Pancreas (tissue), 10 donors: ENCODE data around the gene PTPRD. TPM values are rescaled to one million over a fixed set of nuclear protein-coding genes. Genes with fewer than 3 reads are reported as not detected.
A peak's percentile ranks its signal among the peaks of the same experiment; 100 is the strongest.

Experiments
- ATAC-seq, 4 donors: fragments of 200-7000 bp; cut with Tn5 transposase; one replicate each; pipeline versions ENCODE4 v1.8.0 to v1.9.1; 2020; ENCODE audit warnings: mild to moderate bottlenecking in 4 of 4, moderate library complexity in 4 of 4
- DNase-seq, 6 donors: peaks; one replicate each; pipeline ENCODE4 v3.0.0-alpha.2; 2020
- FAIRE-seq: peaks from 2 replicates; lab custom pipeline; 2012; peaks lifted over from hg19 to GRCh38; lab: Jason Lieb, UNC
- H3K27ac ChIP-seq, 4 donors: fragments of 200-600 bp; sonication (generic); 1 replicate in 3 of 4; 2 replicates in 1 of 4; pipeline versions ENCODE4 v1.5.0 to v1.8.0; 2020
- H3K27me3 ChIP-seq, 4 donors: fragments of 200-600 bp; one replicate each; pipeline ENCODE4 v1.8.0; 2021
- H3K36me3 ChIP-seq, 3 donors: fragments of 200-600 bp; sonication (generic) in 1 of 3; one replicate each; pipeline versions ENCODE4 v1.5.0 to v1.8.0; 2020 to 2021
- H3K4me1 ChIP-seq, 3 donors: fragments of 200-600 bp; one replicate each; pipeline ENCODE4 v1.8.0; 2021
- H3K4me3 ChIP-seq, 4 donors: fragments of 200-600 bp; sonication (generic) in 2 of 4; one replicate each; pipeline versions ENCODE4 v1.5.0 to v1.8.0; 2020 to 2021
- H3K9me3 ChIP-seq, 4 donors: fragments of 200-600 bp; one replicate each; pipeline ENCODE4 v1.8.0; 2021
- CTCF ChIP-seq, 4 donors: fragments of 200-600 bp; sonication (generic) in 3 of 4; IDR thresholded peaks; one replicate each; pipeline versions ENCODE4 v1.5.0 to v1.8.0; 2021; ENCODE audit warnings: antibody characterized with exemption in 4 of 4
- WGBS, 2 donors: extraction: QIAGEN DNeasy Blood & Tissue Kit; methylation state at CpG; one replicate each; pipeline ENCODE4 v1.1.7; 2013; 5-methylcytosine and 5-hydroxymethylcytosine counted together
- intact Hi-C, 3 donors: fragments of 100-400 bp; cut with DNase I; formaldehyde crosslinking; loops; one replicate each; pipeline versions ENCODE4 v1.11.1 to v1.14.2; 2022
- polyA plus RNA-seq, 2 donors: library from polyadenylated mRNA; stranded (reverse); fragments of 200-250 nt; gene quantifications; one replicate each; pipeline ENCODE4 v1.2.3, GENCODE V29; 2013
- total RNA-seq, 6 donors: library from RNA; stranded (reverse); fragmentation: NEBNext Ultra II Directional in 4 of 6; extraction: Animal tissue kit (Norgen Biotek cat#: 25700) in 4 of 6; gene quantifications; one replicate each; pipeline versions ENCODE4 v1.2.1 to v1.2.4, GENCODE V29; 2021 to 2023
- donor health status: healthy with polysubstance abuse.
- donor health status: DM: no; HTN: no; CAD: no; lungs with moderate emphysema.
- donor health status: DM: no; HTN: no; CAD: no.
- donor health status: control.
- donor health status: control.
- donor health status: Bipolar disorder and iron deficiency.
- donor health status: DM: yes; HTN: yes; CAD: no.
- donor health status: DM: no; HTN: no; CAD: no.
- donor health status: DM: no; HTN: no; CAD: no.
- donor health status: DM: yes; HTN: yes; CAD: no.

Gene PTPRD
- total and polyA plus RNA-seq, 8 donors = 2.1 to 21.7 (median 5.1) TPM

GRCh38 chr9:8643896-8644295 is 1968.9 kb downstream of the PTPRD start:
- Histone ChIP-seq H3K9me3 (no peaks in the 10 kb centered on the region), H3K27ac (no peak overlapping the region), H3K27me3 (no peaks in the 10 kb centered on the region), H3K4me3 (no peak overlapping the region), H3K4me1 (no peaks in the 10 kb centered on the region), H3K36me3 (no peaks in the 10 kb centered on the region)
- 74 to 82% methylated on average over 5 of the region's 5 CpGs for WGBS, 2 donors
- TF ChIP-seq CTCF (IDR thresholded peaks at IDR 0.05) = no peak
- FAIRE-seq (no peak), ATAC-seq (no peak), DNase-seq (no peak)
- intact Hi-C loops = no loop called here

- intact Hi-C loops = no loop called here
- WGBS, 2 donors = 84 to 86% methylated on average over 6 of the region's 6 CpGs
- TF ChIP-seq CTCF (IDR thresholded peaks at IDR 0.05) = no peak
- Histone ChIP-seq H3K27ac (no peak overlapping the region), H3K4me1 (no peaks in the 10 kb centered on the region), H3K36me3 (no peaks in the 10 kb centered on the region), H3K4me3 (no peak overlapping the region), H3K9me3 (no peaks in the 10 kb centered on the region), H3K27me3 (no peaks in the 10 kb centered on the region)
- ATAC-seq (no peak), FAIRE-seq (no peak), DNase-seq (peak in 1 of 6 donors; percentile 37)
Observed at GRCh38 chr9:8643464-8643863, 1969.3 kb downstream of the PTPRD start.

- H3K4me1 ChIP-seq = no peaks in the 10 kb centered on the region
- H3K4me3 ChIP-seq = no peak overlapping the region
- FAIRE-seq = no peak
- no peaks in the 10 kb centered on the region for H3K9me3 ChIP-seq
- no peak overlapping the region for H3K27ac ChIP-seq
- no peaks in the 10 kb centered on the region for H3K27me3 ChIP-seq
- 67 to 74% methylated on average over 3 of the region's 3 CpGs for WGBS, 2 donors
- DNase-seq = no peak
- intact Hi-C loops = no loop called here
- TF ChIP-seq CTCF (IDR thresholded peaks at IDR 0.05) = no peak
- no peak for ATAC-seq
- H3K36me3 ChIP-seq = no peaks in the 10 kb centered on the region
Observed at GRCh38 chr9:8640761-8641160, 1972.0 kb downstream of the PTPRD start.

- Histone ChIP-seq H3K36me3 (no peaks in the 10 kb centered on the region), H3K9me3 (no peaks in the 10 kb centered on the region), H3K27ac (no peak overlapping the region), H3K27me3 (no peaks in the 10 kb centered on the region), H3K4me1 (no peaks in the 10 kb centered on the region), H3K4me3 (no peak overlapping the region)
- DNase-seq (no peak), ATAC-seq (no peak), FAIRE-seq (no peak)
- TF ChIP-seq CTCF (IDR thresholded peaks at IDR 0.05) = no peak
- intact Hi-C loops = no loop called here
- 52 to 83% methylated on average over 1 of the region's 1 CpG for WGBS, 2 donors
Observed at GRCh38 chr9:8637626-8638025, 1975.2 kb downstream of the PTPRD start.

GRCh38 chr9:8633784-8634183 is 1979.0 kb downstream of the PTPRD start:
- H3K4me1 ChIP-seq = no peaks in the 10 kb centered on the region
- no peaks in the 10 kb centered on the region for H3K27me3 ChIP-seq
- ATAC-seq = no peak
- WGBS, 2 donors = 26 to 48% methylated on average over 3 of the region's 3 CpGs
- no peak overlapping the region for H3K27ac ChIP-seq
- H3K9me3 ChIP-seq = no peaks in the 10 kb centered on the region
- no peak for DNase-seq
- no peak overlapping the region for H3K4me3 ChIP-seq
- H3K36me3 ChIP-seq = no peaks in the 10 kb centered on the region
- FAIRE-seq = no peak
- no peak for TF ChIP-seq CTCF (IDR thresholded peaks at IDR 0.05)
- intact Hi-C loops = no loop called here
